GM10266 (cell line): ENCODE measurements around the gene SERPINB7.

ENCODE experiments used
- DNase-seq: peaks from one replicate; pipeline ENCODE4 v3.0.0; 2012; ENCODE audit errors: extremely low spot score
- CTCF ChIP-seq: IDR thresholded peaks from 2 replicates; pipeline ENCODE4 v1.5.1; 2012; ENCODE audit warnings: mild to moderate bottlenecking, low read depth; ENCODE audit not compliant: control insufficient read depth, insufficient read depth; ENCODE audit errors: missing control alignments

The SERPINB7 gene

GRCh38 chr18:63787673-63788072 is 12.5 kb downstream of the SERPINB7 start:
- no peak for TF ChIP-seq CTCF
- no peak for DNase-seq

- no peak for TF ChIP-seq CTCF
- no peak for DNase-seq
These were observed 13.4 kb downstream of the SERPINB7 start for GRCh38 chr18:63788447-63789096.

GRCh38 chr18:63789327-63789726 is 14.1 kb downstream of the SERPINB7 start:
- DNase-seq = no peak
- no peak for TF ChIP-seq CTCF

- no peak for TF ChIP-seq CTCF
- DNase-seq = no peak
These were observed 20.4 kb downstream of the SERPINB7 start for GRCh38 chr18:63795606-63796005.

GRCh38 chr18:63799189-63799588 is 24.0 kb downstream of the SERPINB7 start:
- DNase-seq = no peak
- TF ChIP-seq CTCF = no peak

GRCh38 chr18:63801343-63801742 is 26.1 kb downstream of the SERPINB7 start:
- no peak for TF ChIP-seq CTCF
- no peak for DNase-seq

- no peak for DNase-seq
- no peak for TF ChIP-seq CTCF
These were observed 32.9 kb downstream of the SERPINB7 start for GRCh38 chr18:63808125-63808524.
